Measurements from ENCODE around the gene ZFYVE26.
"Not testable (repeated sequence)": the region's sequence is repeated elsewhere in the genome, so short reads cannot be mapped to it uniquely, and the experiment has no call there.

ZFYVE26 gene

DNA sequence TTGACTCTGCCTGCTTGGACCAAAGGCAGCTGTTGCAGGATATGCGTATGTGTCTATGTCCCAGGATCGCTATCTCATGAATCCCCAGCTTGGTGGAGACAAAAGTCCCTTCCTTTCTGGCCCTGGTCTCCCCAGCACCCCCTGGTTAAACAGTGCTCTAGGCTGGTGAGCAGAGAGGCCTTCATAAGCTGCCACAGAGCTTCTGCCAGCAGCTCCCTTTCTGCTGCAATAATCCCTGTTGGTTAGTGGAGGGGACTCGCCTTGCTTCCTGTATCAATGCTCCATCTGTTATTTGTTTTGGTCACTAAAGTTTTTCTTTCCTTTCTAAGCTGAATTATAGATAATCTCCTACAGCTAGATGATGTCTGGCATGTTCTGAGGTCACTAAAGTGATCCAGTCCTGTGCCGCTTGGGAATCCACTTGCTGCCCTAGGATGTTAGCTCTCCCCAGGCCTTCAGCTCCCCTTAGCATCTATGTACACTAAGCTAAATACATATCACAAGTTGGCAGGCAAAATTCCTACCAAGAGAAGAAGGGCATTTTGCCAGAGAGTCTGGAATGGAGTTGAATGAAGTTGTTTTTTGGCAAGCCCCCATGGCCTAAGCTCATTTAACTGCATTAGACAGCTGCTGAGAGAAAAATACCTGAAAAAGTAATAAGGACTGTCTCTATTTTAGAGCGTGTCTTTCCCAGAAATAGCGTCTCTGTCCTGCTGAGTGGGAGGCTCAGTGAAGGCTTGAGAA is 66.9 kb downstream of the ZFYVE26 start:
- DNase-seq (ENCODE audit: low spot score) = no peak

DNA sequence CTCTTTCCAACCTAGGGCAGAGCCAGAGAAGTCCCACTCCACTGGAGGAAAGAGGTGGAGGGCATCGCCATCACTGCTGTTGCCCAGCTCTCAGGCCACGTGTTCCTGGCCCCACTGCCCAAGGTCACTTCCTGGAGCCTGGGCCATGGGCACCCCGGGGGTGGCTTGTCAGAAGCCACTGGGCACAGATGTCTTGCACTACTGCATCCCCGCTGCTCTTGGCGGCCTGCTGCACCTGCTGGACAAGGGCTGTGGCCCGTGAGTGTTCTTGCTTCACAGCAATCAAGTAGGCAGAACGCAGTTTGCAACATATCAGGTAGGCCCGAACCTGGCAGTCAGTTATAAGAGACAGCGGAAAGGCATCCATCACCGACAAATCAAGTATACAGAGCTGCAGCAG is 68.1 kb downstream of the ZFYVE26 start:
- no peak for DNase-seq (ENCODE audit: low spot score)

DNA sequence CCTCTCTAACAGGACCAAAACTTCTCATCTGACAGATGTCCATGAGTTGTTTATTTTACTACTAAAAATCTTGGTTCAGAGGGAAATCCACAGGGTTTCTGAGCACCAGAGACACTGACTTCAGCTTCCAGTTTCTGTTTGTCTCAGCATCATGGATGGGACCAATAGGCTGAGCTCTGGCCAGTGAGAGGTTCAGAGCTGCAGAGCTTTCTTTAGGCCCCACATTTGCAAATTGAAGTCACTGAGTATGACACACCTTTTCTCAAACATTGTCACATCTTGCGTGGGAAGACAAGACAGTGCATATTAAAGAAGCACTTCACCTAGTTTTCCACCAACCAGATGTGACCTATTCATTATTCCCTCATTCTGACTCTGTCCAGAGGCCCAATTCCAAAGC is 69.5 kb downstream of the ZFYVE26 start:
- DNase-seq (ENCODE audit: low spot score) = no peak

DNA sequence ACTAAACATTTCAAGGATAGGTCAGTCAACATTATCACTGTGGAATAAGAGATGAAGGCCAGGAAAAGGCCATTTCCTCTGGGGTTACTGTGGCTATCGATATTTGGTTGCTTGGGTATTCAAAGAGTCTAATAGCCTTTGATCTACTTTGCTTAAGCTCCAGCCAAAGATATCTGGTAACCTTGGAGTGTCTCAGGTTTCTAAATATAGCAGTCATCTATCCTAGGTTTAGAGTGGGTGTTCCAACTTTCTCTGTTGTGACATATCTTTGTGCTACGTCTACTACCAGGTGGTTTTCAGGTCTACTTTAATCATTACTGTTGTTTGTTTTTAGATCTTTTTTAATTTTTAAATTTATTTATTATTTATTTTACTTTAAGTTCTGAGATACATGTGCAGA is 72.3 kb downstream of the ZFYVE26 start:
- no peak for DNase-seq (ENCODE audit: low spot score)

DNA sequence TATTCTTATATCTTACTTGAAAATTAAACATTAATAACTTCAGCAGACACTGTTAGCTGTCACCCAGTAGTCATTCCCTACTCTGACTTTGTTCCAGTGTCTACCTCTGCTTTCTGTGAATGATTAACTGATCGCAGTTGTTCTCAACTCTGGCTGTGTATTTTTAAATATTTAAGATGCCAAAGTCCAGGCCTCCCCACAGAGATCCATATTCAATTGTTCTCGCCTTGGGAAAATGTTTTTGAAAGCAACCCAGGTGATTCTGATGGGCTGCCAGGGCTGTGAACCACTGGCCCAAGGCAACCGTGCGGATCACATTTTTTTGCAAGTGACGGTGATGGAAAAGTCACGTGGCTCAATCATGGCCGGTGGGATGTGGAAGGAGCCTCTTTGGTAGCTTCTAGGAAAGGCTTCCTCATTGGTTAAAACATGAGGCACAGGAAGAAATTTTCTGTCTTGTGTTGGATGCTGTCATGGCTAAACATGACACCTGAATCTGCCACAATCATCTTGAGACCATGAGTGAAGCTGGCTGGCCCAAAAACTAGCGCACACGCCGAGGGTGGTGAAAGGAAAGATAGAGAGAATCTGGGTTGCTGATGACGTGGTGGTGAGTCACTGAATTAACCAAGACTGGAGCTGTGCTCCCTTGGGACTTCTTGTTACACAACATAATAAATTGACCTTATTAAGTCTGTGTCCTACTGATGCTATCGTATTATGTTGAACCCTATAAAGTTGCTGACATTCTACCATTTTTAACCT is 77.5 kb downstream of the ZFYVE26 start:
- peak; percentile 90 for DNase-seq (ENCODE audit: low spot score)

DNA sequence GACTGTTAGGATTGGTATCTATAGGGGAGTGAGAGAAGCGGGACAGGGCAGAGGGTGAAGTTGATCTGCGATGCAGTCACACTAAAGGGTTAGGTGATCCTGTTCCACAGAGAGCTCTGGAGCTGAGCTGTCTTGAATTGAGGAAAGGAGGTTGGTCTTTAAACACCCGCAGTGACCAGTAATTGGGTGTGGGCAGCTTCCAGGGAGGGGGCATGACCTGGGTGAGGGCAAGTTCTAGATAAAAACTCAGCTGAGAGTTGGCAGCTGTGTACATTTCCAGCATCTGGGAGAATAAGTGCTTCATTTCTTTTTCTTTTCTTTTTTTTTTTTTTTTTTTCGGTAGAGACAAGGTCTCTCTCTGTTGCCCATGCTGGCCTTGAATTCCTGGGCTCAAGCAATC is 79.6 kb downstream of the ZFYVE26 start:
- no peak for DNase-seq (ENCODE audit: low spot score)

DNA sequence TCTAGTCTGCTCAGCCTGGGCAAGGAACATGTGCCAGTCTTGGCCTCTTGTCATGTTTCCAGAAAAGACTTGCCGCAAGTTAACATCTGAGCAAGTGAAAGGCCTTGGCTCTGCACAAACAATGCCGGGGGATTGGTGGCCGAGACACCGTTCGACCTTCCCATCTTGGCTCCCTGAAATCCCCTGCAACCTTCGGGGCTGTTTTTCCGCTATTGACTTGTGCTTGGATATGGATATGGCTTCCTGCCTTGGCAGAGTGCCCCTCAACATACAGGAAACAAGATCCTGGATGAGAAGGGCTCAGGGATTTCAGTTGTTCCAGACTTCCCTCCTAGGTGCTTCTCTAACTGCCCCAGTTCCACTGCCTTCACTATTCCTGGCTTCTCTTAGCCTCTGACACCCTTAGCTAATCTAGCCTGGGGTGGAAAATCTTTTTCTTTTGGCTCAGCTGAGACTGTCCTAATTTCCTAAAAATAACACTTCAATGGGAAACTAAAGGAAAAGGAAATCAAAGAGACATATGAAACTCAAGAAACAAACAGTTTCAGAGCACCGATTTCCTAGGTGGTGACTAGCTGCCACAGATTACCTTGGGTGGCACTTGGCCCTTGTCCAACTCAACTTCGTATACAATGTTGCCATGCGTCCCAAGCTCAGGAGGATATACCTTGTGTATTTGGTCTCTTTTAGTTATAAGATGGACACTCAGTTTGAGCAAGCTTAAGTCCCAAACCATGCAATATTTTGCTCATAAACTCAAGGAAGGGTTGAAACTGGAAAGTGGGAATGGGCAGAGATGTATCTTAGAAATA is 80.8 kb downstream of the ZFYVE26 start:
- DNase-seq (ENCODE audit: low spot score) = no peak

DNA sequence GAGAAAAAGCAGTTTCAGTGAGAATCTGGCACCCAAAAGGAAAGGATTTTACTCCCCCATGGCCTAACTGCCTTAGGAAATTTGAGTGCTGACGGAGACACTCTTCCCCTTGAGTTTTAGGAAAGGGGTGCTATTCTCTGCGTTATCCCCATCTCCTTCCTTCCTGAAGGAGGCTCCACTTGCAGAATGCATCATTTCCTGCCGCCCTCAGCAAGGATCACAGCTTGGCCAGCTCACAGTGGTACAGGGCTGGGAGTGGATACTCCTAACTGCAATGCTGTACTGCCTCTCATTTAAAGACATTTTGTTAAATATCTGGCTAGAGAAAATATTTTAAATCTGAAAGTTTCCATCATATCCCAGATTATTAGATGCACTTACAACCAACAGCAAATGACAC is 81.7 kb downstream of the ZFYVE26 start:
- peak; percentile 35 for DNase-seq (ENCODE audit: low spot score)

DNA sequence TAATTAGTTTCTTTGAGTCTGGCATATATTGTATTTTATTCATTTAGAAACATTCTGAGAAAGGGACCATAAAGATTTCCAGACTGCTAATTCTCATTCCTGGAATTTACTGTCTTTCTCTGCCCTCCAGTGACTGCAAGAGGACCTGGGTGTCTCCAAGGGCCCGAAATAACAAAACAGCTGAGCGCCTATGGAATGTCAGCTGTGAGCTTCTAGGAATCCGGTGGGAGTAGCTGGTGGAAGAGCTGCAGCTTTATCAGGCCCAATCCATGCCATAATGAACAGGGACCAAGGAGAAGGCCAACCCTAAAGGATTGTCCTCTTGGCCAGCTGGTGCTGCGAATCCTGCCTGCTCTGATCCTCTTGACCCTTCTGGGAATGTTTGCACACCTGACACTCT is 82.8 kb downstream of the ZFYVE26 start:
- no peak for DNase-seq (ENCODE audit: low spot score)

DNA sequence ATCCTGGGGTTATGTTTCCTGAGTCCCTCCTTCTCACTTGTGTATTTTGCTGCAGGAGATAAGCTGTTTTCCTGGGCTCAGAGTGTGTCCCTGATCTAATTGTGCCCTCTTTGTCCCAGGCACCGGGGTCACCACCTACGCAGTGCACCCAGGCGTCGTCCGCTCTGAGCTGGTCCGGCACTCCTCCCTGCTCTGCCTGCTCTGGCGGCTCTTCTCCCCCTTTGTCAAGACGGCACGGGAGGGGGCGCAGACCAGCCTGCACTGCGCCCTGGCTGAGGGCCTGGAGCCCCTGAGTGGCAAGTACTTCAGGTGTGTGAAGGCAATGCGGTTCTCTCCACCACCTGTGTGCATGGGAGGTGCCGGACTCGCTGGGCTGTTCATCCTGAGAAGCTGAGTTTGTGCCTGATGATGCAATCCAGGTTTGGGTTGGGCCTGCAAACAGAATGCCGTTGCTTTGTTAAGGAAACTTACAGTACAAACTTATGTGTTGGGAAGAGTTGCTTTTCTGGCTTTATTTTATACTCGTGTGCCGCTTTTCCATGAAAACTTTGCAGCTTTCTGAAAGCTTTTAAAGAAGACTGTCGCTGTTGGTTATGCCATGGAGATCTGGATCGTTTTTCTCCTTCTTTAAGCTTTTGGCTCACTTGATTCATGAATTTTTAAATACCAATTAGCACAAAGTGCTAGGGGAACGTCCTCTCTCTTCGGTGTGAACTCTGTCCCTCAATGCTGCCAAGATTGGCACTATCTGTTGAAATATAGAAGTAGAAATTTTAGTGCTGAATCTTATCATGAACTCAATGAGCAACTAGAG is 87.1 kb downstream of the ZFYVE26 start:
- no peak for DNase-seq (ENCODE audit: low spot score)

DNA sequence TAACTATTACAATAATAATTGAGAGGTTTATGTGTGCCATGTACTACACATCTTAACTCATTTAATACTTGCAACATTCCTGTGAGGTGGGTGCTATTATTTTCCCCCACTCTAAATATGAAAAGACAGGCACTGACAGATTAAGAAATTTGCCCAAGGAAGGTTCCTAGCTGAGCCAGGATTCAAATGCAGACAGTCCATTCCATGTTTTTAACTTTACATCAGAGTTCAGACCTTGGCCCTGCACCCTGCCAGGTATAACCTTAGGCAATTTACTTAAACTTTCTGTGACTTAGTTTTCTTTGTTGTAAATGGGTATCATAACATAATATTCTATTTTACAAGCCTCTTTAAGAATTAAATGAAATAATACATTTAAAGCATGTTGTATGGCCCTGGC is 88.1 kb downstream of the ZFYVE26 start:
- DNase-seq (ENCODE audit: low spot score) = no peak

DNA sequence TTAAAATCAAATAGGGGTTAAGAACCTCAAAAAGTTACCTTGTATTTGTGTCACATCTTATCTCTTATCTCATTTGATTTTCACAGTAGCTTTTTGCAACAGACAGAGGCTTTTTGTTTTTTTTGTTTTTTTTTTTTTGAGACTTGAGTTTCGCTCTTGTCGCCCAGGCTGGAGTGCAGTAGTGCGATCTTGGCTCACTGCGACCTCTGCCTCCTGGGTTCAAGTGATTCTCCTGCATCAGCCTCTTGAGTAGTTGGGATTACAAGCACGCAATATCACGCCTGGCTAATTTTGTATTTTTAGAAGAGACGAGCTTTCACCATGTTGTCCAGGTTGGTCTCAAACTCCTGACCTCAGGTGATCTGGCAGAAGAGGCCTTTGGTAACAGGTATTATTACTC is 89.0 kb downstream of the ZFYVE26 start:
- DNase-seq (ENCODE audit: low spot score) = no peak

DNA sequence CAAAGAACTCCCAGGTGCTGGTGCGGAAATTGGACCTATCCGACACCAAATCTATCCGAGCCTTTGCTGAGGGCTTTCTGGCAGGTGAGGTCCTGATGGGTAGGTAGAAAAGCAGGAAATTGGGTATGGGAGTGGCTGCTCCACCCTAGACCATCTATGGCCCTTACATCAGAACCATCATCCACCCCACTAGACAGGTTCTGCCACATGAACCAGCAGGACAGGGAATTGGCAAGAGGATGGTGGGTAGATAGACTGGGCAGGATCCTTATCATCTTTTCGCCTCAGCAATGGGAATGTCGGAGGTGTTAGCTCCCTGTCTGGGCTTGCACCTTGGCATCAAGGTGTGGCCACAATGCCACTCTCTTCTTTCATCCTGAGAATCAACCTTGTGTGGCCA is 91.2 kb downstream of the ZFYVE26 start:
- no peak for DNase-seq (ENCODE audit: low spot score)

DNA sequence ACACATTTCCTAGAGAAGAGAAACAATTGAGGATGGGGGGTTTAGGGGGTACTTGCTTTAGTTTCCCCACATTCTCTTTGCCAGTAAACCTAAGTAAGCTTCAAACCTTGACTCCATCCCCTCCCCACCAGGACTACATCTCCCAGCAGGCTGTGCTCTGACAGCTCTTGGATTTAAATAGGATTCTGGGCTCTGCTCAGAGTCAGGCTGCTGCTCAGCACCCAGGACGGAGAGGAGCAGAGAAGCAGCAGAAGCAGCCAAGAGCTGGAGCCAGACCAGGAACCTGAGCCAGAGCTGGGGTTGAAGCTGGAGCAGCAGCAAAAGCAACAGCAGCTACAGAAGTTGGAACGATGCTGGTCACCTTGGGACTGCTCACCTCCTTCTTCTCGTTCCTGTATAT is 94.1 kb downstream of the ZFYVE26 start:
- DNase-seq (ENCODE audit: low spot score) = peak; percentile 34

DNA sequence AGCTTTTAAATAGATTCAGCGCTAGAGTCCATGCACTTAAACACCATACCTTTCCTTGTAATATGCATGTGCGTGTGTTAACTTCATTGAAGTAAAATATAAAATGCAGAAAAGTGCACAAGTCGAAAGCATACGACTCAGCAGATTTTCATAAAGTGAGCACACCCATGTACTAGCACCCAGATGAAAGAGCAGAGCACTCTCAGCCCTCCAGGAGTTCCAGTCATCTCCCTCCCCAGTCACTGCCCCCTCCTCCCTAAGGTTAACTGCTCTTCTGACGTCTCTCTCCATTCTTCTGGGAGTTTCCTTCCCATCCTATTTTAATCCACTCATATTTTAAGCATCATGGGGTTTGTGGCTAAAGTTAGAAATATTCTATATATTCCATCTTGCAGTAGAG is 94.5 kb downstream of the ZFYVE26 start:
- no peak for DNase-seq (ENCODE audit: low spot score)

DNA sequence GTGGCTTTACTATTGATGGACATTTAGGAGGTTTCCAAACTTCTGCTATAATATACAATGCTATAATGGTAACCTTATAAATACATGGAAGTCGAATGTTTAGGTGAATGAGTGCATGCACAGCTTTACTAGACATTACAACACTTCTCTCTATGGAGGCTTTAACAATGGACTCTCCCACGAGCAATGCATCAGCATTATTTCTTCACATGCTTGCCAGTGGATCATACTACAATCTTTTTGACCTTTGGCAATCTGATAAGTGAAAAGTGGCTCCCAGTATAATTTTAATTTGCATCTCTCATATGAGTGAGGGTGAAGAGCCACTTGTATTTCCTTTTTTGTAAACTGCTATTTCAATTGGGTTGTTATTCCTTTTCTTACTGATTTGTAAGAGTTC is 96.5 kb downstream of the ZFYVE26 start:
- no peak for DNase-seq (ENCODE audit: low spot score)

DNA sequence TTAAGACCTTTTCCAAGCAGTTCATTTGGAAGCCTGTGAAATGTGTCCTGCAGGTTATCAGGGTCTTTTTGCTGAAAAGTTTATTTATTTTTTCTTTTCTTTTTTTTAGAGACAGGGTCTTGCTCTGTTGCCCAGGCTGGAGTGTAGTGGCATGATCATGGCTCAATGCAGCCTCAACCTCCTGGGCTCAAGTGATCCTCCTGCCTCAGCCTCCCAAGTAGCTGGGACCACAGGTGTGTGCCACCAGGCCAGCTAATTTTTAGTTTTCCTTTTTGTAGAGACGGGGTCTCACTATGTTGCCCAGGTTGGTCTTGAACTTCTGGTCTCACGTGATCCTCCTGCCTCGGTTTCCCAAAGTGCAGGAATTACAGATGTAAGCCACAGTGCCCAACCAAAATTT is 97.0 kb downstream of the ZFYVE26 start:
- DNase-seq (ENCODE audit: low spot score) = not testable (repeated sequence)

DNA sequence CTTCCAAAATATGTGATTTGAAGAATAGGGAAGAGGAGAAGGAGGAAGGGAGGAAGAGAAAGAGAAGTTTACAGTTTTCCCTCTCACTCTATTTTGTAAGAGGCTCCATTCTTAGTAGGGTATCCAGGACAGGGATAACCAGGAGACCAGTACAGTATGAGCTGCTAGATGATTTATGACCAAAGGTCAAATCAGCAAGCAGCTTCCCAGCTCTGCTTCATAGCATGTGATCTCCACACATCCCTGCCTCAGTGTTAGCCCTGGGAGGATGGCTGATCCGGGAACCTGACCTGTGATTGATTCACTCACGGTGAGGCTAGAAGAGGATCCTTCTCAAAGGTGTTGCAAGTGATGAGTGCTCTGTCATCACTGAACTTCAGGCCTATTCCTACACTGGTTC is 98.1 kb downstream of the ZFYVE26 start:
- no peak for DNase-seq (ENCODE audit: low spot score)

DNA sequence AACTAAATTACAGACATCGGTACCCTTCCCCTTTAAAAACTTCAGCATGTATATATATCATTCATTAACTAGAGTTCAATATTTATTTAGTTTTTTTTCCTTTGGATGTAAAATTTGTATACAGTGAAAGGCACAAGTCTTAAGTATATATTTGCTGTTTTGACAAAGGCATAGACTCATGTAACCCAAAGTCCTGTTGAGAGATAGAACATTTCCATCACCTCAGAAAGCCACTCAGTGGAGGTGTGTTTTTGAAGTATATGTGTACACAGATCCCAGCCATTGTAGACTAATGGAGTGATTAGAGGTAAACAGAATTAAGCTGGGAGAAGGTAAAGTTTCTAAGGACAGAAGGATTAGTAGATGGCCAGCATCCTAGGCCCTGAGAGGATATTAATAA is 99.3 kb downstream of the ZFYVE26 start:
- DNase-seq (ENCODE audit: low spot score) = no peak

DNA sequence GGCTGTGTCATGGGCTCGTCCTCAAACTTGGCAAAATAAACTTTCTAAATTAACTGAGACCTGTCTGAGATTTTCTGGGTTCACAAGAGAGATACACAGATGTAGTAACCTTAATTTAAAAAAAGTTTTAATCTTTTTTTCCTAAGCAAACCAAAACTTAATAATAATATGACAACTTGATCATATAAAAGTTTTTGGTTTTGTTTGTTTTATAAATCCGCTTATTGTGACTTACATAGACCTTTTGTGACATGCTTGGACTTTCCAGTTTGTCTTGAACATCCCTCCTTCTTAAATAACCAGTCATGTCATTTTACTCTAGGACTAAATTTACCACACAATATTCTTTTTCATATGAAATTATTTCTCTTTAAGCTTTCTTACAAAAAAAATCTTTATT is 106.2 kb downstream of the ZFYVE26 start:
- no peak for DNase-seq (ENCODE audit: low spot score)

DNA sequence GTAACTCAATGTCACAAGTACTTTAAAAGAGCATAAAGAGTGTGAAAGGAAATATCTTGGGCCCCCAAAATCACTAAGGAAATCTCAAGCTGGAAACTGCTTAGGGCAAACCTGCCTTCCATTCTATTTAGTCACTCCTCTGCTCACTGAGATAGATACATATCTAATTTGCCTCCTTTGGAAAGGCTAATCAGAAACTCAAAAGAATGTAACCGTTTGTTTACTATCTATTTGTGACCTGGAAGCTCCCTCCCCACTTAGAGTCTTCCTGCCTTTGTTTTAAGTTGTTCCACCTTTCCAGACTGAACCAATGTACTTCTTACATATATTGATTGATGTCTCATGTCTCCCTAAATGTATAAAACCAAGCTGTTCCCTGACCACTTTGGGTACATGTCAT is 106.6 kb downstream of the ZFYVE26 start:
- DNase-seq (ENCODE audit: low spot score) = not testable (repeated sequence)

DNA sequence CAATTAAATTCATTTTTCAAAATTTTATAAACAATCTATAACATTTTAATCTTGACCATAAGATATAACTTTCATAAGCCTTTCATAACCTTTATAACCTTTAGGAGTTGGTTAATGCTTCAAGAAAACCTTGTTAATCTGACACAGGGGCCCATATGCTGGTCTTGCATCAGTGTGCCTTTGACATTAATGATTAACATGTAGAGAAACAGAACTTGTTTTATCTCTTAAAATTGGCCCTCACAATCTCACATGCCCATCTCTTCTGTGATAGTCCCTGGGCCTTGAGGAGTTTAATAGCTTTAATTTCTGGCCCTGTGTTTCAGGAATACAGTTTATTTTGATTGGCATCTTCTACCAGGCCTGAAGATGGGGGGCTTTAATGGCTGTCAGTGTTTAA is 107.0 kb downstream of the ZFYVE26 start:
- DNase-seq (ENCODE audit: low spot score) = not testable (repeated sequence)

All from AG20443 (cell line).